Measurements from ENCODE around the gene GRK7. TPM values are rescaled to one million over a fixed set of nuclear protein-coding genes. Genes with fewer than 3 reads are reported as not detected.

GRK7 gene
- total RNA-seq, 1 donor from 2014 or later: 0.98 TPM

GRCh38 chr3:141777957-141778813 is 15.0 kb downstream of the GRK7 start:
- Histone ChIP-seq H3K4me1 (no peaks in the 10 kb centered on the region), H3K36me3 (no peaks in the 10 kb centered on the region), H3K4me3 (no peak overlapping the region), H3K27ac (no peak overlapping the region), H3K9me3 (no peaks in the 10 kb centered on the region), H3K27me3 (no peaks in the 10 kb centered on the region)
- DNase-seq (ENCODE audit: extremely low spot score in 2 of 2): peak in 1 of 2 donors; percentile 71
- TF ChIP-seq CTCF (IDR thresholded peaks at IDR 0.05) (no peak), POLR2A (IDR thresholded peaks at IDR 0.05) (no peak), POLR2AphosphoS5 (IDR thresholded peaks at IDR 0.05; ENCODE audit: insufficient read depth in 1 of 2, low read depth in 1 of 2) (no peak)
- intact Hi-C loops (cut with DNase I): no loop called here

- no peak for TF ChIP-seq CTCF (IDR thresholded peaks at IDR 0.05)
- intact Hi-C loops (cut with DNase I): no loop called here
- H3K4me3 ChIP-seq: no peak overlapping the region
- H3K4me1 ChIP-seq: no peaks in the 10 kb centered on the region
- H3K9me3 ChIP-seq: no peaks in the 10 kb centered on the region
- H3K27me3 ChIP-seq: no peaks in the 10 kb centered on the region
- H3K36me3 ChIP-seq: no peaks in the 10 kb centered on the region
- H3K27ac ChIP-seq: no peak overlapping the region
- no peak for DNase-seq (ENCODE audit: extremely low spot score in 2 of 2)
Measured at GRCh38 chr3:141779667-141780066, 16.5 kb downstream of the GRK7 start.

- no peak for TF ChIP-seq CTCF (IDR thresholded peaks at IDR 0.05)
- Histone ChIP-seq H3K4me3 (no peak overlapping the region), H3K27me3 (no peaks in the 10 kb centered on the region), H3K4me1 (no peaks in the 10 kb centered on the region), H3K36me3 (no peaks in the 10 kb centered on the region), H3K27ac (no peak overlapping the region), H3K9me3 (no peaks in the 10 kb centered on the region)
- intact Hi-C loops (cut with DNase I): no loop called here
- DNase-seq (ENCODE audit: extremely low spot score in 2 of 2): no peak
Measured at GRCh38 chr3:141782386-141782932, 19.3 kb downstream of the GRK7 start.

- H3K4me1 ChIP-seq: no peaks in the 10 kb centered on the region
- H3K27ac ChIP-seq: no peak overlapping the region
- no peaks in the 10 kb centered on the region for H3K27me3 ChIP-seq
- H3K36me3 ChIP-seq: no peaks in the 10 kb centered on the region
- H3K9me3 ChIP-seq: no peaks in the 10 kb centered on the region
- TF ChIP-seq POLR2A (IDR thresholded peaks at IDR 0.05): no peak
- TF ChIP-seq POLR2AphosphoS5 (IDR thresholded peaks at IDR 0.05; ENCODE audit: insufficient read depth in 1 of 2, low read depth in 1 of 2): no peak
- TF ChIP-seq CTCF (IDR thresholded peaks at IDR 0.05): no peak
- intact Hi-C loops (cut with DNase I): no loop called here
- no peak for DNase-seq (ENCODE audit: extremely low spot score in 2 of 2)
- H3K4me3 ChIP-seq: no peak overlapping the region
Measured at GRCh38 chr3:141783632-141784031, 20.4 kb downstream of the GRK7 start.

- no peak for DNase-seq (ENCODE audit: extremely low spot score in 2 of 2)
- Histone ChIP-seq H3K4me1 (no peaks in the 10 kb centered on the region), H3K9me3 (no peaks in the 10 kb centered on the region), H3K36me3 (no peaks in the 10 kb centered on the region), H3K27ac (no peak overlapping the region), H3K27me3 (no peaks in the 10 kb centered on the region), H3K4me3 (no peak overlapping the region)
- TF ChIP-seq POLR2AphosphoS5 (IDR thresholded peaks at IDR 0.05; ENCODE audit: insufficient read depth in 1 of 2, low read depth in 1 of 2) (no peak), CTCF (IDR thresholded peaks at IDR 0.05) (no peak), POLR2A (IDR thresholded peaks at IDR 0.05) (no peak)
- intact Hi-C loops (cut with DNase I): no loop called here
Measured at GRCh38 chr3:141784096-141784495, 20.9 kb downstream of the GRK7 start.

Data from vagina (tissue), 2 donors.